ENCODE results near the gene ZNF608.

DNA sequence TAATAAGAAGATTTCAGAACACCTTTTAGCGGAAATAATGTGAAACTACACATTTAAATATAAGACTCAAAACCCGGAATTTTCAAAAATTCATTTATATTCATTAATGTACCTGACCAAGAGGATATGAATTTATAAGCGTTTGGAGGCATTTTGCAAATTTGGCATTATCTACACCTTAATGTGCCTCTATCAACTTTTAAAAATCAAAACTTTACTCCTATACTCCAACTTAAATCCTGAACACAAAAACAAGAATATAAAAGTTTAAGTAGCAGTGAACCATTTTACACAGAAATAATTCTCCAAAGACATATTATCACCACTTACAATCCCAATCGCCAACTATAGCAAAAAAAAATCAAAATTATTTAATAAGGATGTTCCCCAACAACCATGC lies 3.9 kb downstream of the ZNF608 start:
- TF ChIP-seq, protein P1, sequence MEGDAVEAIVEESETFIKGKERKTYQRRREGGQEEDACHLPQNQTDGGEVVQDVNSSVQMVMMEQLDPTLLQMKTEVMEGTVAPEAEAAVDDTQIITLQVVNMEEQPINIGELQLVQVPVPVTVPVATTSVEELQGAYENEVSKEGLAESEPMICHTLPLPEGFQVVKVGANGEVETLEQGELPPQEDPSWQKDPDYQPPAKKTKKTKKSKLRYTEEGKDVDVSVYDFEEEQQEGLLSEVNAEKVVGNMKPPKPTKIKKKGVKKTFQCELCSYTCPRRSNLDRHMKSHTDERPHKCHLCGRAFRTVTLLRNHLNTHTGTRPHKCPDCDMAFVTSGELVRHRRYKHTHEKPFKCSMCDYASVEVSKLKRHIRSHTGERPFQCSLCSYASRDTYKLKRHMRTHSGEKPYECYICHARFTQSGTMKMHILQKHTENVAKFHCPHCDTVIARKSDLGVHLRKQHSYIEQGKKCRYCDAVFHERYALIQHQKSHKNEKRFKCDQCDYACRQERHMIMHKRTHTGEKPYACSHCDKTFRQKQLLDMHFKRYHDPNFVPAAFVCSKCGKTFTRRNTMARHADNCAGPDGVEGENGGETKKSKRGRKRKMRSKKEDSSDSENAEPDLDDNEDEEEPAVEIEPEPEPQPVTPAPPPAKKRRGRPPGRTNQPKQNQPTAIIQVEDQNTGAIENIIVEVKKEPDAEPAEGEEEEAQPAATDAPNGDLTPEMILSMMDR (IDR thresholded peaks at IDR 0.05; ENCODE audit: insufficient read depth, low read length), result no peak
- TF ChIP-seq POLR2AphosphoS5 (IDR thresholded peaks at IDR 0.05; ENCODE audit: low read depth), result no peak
- TF ChIP-seq, protein P2, sequence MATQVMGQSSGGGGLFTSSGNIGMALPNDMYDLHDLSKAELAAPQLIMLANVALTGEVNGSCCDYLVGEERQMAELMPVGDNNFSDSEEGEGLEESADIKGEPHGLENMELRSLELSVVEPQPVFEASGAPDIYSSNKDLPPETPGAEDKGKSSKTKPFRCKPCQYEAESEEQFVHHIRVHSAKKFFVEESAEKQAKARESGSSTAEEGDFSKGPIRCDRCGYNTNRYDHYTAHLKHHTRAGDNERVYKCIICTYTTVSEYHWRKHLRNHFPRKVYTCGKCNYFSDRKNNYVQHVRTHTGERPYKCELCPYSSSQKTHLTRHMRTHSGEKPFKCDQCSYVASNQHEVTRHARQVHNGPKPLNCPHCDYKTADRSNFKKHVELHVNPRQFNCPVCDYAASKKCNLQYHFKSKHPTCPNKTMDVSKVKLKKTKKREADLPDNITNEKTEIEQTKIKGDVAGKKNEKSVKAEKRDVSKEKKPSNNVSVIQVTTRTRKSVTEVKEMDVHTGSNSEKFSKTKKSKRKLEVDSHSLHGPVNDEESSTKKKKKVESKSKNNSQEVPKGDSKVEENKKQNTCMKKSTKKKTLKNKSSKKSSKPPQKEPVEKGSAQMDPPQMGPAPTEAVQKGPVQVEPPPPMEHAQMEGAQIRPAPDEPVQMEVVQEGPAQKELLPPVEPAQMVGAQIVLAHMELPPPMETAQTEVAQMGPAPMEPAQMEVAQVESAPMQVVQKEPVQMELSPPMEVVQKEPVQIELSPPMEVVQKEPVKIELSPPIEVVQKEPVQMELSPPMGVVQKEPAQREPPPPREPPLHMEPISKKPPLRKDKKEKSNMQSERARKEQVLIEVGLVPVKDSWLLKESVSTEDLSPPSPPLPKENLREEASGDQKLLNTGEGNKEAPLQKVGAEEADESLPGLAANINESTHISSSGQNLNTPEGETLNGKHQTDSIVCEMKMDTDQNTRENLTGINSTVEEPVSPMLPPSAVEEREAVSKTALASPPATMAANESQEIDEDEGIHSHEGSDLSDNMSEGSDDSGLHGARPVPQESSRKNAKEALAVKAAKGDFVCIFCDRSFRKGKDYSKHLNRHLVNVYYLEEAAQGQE (IDR thresholded peaks at IDR 0.05; ENCODE audit: insufficient replicate concordance, low read depth), result no peak

Data from HL-60 (cell line).